HG03469 (cell line): ENCODE data around the gene FOCAD.
A peak's percentile ranks its signal among the peaks of the same experiment; 100 is the strongest.

Source experiments
- ATAC-seq: cut with Tn5 transposase; IDR thresholded peaks from one replicate; pipeline ENCODE4 v1.9.1; 2021; ENCODE audit warnings: mild to moderate bottlenecking, moderate library complexity, moderate number of reproducible peaks; ENCODE audit not compliant: unreplicated experiment

Gene FOCAD

DNA sequence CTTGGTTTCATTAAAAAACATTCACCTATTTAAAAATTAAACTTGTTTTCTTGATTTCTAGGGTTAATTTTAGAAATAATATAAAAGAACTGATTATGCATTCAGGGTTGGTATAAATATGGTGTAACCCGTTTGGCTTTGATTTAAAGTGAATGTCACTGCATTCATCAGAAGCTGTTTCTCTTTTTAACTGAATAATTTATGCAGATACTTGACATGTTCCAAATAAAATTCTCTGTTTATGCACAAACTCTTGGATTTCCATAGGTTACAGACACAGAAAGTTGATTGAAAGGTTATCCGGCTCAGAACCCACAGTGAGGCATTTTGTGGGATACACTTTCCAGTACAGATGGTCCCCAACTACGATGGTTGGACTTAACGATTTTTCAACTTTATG is 186.1 kb downstream of the FOCAD start:
- no peak for ATAC-seq

DNA sequence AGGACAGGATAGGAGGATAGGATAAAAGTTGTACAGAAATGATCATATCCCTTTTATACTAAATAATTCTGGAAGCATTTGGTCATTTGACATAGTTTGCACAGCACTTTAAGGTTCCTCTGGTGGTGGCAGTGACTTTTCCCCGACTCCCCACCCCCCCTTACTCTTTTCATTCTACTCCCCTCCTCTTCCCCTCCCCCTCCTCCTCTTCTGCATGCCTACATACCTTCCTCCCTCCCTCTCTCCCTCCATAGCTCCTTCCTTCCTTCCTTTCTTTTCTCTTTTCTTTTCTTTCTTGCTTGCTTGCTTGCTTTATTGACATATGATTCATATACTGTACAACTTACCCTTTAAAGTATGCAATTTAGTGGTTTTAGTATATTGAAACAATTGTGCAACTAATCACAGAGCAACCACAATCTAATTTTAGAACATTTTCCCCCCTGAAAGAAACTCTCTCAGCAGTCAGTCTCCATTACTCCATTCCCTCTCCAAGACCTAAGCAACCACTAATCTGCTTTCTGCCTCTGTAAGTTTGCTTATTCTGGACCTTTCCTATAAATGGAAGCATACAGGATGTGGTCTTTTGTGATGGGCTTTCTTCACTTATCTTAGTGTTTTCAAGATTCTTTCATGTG is 188.4 kb downstream of the FOCAD start:
- ATAC-seq: no peak

DNA sequence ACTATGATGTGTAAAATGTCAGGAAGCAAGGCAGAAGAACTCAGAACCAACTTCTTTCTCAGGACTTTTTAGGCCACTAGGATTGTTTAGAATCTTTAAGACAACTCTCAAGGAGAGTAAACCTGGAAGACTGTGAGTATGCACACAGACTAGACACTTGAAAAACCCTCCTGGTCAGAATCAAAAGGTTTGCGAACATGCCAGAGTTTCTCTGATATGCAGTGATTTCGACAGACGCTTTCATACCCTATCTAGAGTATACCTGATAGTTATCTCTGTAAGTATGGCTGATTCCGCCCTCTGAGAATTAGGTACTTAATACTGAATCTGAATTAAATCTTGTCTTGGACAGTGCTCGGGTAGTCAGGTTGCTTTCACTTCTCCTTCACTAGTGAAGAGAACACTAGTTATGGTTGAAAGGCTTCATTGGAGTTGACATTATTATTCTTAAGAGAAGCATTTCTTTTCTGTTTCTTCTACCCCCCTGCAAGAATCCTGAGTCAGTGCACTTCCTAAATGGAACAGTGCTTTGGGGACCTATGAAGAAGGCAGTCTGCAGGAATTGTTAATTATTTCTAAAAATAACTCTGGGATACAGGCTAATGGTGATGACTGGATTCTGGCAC is 189.3 kb downstream of the FOCAD start:
- ATAC-seq: no peak

DNA sequence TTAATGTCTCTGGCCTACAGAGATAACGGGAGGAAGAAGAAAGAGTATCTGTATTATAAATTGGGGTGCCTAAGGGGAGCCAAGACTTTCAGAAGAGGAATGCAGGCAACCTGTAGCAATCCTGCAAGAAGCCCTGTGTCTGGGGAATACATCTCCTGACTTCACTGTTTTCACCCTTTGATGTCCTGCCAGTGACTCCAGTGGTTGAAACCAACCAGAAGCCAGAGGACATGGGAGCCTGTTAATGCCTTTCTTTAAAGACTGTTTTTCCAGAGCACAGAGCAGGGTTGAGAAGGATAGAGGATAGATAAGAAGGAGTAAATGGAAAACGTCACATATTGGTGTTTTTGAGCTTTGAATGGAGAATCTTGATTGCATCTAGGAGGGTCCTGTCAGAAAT is 196.2 kb downstream of the FOCAD start:
- no peak for ATAC-seq

DNA sequence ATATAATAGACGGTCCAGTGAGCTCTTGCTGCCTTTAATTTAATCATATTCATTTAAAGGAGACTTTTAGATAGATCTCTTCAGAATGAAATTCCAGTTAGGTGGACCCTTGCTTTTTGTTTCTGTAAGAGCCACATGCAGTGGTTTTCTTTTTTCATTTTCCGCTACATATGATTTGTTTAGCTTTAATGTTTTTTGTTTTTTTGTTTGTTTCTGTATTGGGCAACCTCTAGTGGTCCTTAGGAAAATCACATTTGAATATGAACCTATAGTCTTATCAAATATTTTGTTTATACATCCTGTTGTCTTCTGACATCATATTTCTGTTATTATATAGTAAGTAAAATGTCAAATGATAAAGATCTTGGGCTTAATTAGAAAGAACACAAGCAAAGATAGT is 196.6 kb downstream of the FOCAD start:
- no peak for ATAC-seq

DNA sequence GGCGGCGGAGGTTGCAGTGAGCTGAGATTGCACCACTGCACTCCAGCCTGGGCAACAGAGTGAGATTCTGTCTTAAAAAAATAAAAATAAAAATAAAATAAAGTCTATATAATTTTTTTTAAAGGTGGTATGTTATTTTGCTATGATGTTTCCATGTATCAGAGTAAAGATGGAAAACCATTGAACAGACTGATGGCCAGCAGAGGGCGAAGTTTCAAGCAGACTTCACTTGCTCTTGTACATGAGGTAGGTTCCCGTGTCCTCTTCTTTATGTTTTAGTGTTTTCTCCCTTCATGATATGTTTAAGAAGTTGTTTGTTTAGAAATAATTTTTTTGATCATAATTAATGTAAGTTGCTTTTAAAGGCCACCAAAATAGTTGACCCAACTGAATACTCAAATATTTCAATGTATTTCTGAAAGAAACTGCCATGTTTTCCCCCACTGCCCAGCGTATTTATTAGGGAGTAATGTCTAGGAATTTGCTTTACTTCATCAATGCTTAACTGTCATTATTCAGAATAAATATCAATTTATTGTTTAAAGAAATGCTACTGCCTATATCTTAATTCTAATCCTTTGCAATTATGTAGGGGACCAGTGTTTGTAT is 201.0 kb downstream of the FOCAD start:
- peak; percentile 60 for ATAC-seq

DNA sequence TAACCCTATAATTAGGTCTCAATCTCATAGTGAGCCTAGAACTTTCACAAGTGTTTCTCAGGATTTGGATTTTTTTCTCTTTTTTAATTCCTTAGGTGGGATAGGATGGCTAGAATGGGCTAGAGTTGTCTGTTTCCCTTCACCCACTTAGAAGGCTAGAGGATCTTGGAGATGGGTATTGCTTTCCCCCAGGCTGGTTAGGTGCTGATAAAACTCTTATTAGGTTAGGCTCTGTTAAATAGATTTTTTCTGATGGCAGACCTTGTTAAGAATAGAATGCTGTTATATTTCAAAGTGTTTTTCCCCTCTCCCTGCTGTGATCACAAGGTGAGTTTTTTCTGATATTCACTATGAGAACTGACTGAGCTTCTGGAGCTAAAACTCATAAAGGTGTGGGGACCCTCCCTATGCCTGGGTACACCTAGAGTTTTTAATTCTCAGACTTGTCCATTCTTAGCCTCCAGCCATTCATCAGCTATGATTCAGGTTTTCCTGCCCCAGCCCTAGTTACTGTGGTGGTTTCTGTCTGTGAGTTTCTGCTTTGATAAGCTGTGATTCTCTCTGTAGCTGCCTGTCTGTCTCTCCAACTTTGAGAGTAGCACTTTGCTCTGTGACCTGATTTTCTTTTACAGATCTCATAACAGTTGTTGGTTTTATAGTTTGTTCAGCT is 215.0 kb downstream of the FOCAD start:
- ATAC-seq: no peak

DNA sequence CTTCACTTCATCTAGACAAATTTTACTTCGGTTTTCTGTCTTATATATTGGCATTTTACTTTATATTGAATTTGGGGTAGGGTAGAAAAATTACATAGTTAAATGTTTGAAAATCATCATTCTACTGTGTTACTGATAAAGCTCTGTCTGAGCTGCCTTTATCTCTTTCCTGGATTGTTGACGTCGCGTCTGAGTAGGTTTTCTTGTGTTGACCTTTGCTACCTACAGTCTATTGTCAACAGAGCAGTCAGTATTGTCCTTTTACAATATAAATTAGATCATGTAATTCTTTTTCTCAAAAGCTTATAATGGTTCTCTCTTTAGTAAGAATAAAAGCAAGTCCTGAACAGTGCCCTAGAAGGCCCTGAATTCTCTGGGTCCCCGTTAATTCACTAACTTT is 219.2 kb downstream of the FOCAD start:
- ATAC-seq: no peak

DNA sequence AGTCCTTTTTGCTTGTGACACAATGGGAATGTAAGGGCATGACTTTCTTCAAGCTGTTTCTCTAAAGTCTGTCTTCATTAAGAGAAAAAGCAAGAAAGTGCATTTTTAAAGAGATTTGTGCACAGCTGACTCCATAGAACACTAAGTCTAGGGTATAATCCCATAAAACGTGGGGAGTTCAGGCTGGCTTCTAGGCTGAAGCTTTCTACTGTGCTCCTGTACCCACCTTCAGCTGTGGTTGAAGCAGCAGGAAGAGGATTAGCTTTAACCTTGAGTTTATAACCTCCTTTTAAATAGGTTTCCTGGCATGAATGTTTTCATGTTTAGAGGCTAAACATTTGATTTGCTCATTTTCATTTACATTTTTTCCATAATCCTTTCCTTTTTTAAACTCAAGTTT is 220.9 kb downstream of the FOCAD start:
- ATAC-seq: no peak

DNA sequence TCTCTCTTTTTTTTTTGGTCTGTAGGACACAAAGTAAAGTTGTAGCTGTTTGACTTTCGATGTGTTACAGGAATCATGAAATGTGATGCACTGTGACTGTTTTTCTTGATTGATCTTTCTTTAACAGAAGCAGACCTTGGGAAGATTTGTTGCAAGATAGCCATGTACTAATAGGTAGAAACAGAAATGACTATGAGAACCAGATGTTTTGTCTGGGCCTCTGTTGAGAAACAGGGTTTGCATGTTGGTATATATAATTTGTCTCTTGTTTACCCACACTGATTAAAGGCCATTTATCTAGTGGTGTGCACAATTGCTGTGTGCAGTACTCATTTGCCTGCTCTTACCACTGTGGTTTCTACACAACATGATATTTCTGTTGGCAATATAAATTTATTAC is 222.3 kb downstream of the FOCAD start:
- no peak for ATAC-seq

DNA sequence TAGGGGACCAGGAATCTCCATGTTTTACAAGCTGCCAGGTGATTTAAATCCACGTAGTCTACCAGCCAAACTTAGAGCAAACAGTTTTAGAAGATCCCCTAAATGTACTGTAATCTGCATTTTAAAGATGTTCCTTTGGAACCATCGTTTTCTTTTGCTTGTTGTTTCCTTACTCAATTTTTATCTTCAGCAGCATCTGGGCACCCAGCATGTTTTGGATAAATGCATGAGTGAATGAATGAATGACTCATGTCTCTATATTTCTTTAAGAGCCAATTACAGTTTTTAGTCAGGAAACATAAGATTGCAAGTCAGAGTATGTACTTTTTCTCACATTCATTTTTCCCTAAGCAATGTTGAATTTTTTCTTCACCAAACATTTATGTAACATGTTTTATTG is 224.4 kb downstream of the FOCAD start:
- ATAC-seq: no peak

DNA sequence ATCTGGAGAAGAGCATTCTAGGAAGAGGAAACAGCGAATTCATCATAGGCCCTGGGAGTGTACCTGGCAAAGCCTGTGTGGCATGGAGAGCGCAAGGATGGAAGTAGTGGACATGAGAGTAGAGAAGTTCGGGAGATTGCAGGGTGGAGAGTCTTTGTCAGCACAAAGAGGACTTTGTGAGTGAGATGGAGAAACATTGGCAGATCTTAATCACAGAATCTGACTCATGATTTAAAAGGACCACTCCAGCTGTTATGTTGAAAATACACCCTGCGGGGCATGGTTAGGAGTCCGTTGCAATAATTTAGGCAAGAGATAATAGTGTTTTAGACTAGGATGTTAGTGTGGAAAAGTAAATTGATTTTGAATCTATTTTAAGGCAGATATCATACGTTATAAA is 230.5 kb downstream of the FOCAD start:
- no peak for ATAC-seq

DNA sequence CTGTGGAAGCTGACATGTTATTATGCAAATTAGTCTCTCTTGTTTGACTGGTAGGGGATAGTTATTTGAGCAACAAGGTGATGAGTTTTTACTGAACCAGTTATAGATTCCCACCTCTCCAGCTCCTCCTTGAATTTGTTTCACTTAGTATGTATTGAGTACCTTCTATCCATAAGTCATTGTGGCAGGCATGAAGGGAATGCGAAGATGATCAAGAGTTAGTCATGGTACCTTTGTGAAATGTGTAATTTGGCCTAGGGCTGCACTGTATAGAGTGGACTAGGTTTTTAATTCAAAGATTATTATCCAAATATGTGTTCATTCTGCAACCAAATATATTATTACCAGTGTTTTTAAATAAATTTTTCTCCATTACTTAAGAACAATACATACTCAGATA is 237.3 kb downstream of the FOCAD start:
- ATAC-seq: no peak

DNA sequence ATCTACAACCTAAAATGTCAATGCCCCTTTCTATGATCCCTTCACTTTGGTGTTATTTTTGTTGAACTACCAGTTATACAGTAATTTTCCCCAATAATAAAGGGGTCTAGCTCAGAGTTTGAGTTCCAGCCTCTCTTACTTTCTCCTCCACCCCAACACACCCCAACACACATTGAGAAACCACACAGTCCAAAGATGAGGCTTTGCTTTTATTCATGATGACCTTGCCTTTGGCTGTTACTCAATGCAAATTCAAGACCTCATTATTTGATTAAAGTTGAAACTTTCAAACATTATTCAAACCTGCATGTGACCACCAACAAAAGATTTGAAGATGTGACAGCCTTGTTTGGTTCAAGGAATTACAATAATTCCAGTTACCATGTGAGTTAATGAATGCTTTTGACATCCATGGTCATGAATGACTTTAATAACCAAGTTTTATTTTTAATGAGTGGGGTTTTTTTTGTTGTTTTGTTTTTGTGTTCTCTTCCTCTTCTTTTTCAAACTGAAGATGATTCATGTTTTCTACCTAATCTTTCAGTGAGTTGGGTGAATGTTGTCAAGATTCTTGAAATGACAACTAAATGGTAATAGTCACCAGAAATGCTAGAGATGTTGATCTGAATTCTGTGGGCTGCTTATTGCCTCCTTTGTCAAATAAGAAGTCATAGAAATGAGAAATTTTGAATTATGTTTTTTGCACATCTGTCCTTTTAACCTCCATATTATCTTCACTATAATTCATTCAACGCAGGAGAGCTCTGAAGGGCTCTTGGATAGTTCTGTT is 241.4 kb downstream of the FOCAD start:
- ATAC-seq: no peak

DNA sequence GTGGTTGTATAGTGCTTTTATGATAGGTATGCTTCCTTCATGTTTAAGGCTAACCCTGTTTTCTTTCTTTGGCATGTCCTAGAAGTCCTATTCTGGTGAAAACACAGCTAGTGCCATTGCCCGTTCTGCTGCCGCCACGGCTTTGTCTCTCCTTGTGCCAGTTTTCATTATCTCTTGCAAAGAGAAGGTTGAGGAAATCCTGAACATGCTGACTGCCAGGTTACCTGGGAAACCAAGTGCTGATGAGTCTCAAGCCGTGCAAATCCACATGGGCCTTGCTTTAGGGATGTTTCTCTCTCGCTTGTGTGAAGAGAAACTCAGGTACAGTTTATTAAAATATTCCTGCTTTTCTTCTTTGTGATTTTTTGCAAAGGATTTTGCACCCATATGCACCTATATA is 245.2 kb downstream of the FOCAD start:
- ATAC-seq: no peak

DNA sequence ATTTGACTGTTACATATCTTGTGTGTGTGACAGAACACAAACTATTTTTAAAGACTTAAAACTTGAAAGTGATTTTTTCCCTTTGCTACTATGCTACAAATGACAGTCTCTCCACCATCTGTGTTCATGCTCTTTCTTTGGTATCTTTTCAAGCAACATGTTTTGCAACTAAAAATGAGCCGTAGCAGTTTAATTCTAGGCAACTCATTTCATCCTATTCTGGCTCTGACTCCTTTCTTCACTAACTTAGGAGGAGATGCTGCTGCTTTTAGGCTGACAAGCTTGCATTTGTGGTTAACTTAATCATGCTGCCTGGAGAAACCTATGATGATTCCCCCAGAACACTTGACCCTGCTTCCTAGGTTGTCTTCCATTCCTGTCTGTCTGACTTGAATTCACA is 246.8 kb downstream of the FOCAD start:
- no peak for ATAC-seq

DNA sequence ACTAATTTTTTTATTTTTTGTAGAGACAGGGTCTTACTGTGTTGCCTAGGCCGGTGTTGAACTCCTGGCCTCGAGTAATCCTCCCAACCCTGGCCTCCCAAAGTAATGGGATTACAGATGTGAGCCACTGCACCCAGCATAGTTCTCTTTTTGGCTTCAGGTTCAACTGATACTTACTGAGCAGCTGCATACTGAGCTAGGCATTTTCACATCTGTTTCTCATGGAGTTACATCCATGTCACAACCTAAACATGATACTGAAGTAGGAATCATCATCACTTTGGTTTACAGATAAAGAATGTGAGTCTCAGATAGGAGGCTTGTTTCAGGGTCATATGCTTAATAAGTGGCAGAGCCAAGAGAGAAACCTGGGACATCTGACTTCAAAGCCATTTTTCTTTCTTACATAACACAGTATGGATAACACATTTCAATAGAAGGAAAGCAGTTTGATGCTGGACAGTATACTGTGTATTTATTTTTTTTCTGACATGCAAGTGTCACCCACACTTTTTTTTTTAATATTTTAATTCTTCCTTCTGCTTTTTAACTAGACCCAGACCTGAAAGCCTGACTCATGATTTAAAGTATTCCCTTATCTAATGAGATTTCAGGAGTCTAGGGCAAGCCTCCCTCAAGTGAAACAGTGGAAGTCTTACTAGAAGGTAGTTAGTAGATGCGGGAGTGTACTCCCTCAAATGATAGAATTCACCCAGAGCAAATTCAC is 256.6 kb downstream of the FOCAD start:
- ATAC-seq: no peak

DNA sequence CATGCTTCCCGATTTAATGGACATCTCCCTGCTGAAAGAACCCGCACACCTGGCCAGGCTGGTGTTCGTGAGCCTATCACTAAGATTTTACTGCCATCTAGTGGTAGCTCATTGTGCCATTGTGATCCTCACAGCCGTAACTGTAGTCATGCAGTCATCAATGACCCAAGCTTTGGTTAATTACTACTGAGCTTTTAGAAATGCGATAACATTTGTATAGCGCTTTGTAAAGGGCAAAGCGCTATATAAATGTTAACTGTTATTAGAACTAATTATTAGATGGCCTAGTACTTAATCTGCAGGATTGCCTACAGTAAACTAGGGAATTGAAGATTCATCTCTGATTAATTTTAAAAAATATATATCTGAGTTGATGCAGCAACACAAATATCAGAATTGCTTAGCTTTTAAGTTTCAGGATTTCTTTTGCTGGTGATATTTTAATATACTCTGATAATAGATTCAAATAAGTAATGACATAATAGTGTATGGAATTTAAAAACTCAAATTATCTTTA is 257.2 kb downstream of the FOCAD start:
- peak; percentile 94 for ATAC-seq

DNA sequence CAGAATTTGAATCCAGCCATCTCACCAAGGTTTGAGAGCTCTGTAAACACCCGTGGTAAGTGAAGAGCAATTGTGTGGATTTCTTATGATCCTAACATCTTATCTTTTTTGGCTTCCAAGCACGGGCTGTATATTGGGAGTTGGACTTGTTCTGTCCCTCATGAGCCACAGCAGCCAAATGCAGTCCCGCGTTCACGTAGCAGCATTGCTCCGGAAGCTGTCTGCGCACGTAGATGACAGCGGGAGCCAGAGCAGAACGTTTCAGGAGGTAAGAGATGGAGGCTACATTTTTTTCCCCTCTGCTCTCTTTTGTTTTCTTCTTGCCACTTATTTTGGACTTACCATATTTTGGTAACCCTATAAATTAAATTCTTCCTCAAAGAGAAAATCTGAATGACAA is 260.4 kb downstream of the FOCAD start:
- no peak for ATAC-seq

DNA sequence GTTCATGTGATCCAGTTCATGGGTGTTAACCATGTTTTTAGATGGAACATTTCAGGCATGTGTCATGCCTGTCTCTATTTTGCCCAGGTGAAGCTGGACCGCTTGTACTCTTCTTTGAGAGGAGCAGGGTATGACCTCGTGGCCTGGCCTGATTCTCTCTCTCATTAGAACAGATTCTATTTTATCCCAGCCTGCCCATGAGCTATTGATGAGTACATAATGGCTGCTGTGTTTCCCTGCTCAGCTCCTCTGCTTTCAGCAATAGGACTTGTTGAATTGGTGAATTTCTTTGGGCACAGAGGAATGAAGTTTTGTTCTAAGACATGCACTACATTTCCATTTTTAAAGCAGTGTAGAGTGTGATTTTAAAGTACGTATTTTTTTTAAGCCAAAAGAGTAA is 261.2 kb downstream of the FOCAD start:
- no peak for ATAC-seq
